Measurements from ENCODE around the gene ITGA3. TPM values are rescaled to one million over a fixed set of nuclear protein-coding genes. Genes with fewer than 3 reads are reported as not detected.

The ITGA3 gene
- total and polyA plus RNA-seq, 2 of the 13 experiments (the other 11 are each of a cell fraction or from before 2014, with no cell fraction given), result 0.48 to 0.69 TPM

- Histone ChIP-seq H3K4me2 (ENCODE audit: low read depth, low read length) (no peak overlapping the region), H3K9me3 (ENCODE audit: low read length) (no peaks in the 10 kb centered on the region), H4K20me1 (ENCODE audit: insufficient read depth, low read length) (no peaks in the 10 kb centered on the region), H2AFZ (ENCODE audit: low read length) (no peak overlapping the region), H3K9ac (ENCODE audit: insufficient read depth, low read depth, low read length) (no peak overlapping the region), H3K4me1 (ENCODE audit: insufficient read depth, low read length) (peaks cover 36% of the 10 kb centered on the region), H3K4me3 (replicated peaks in 1 of 3; ENCODE audit: insufficient read depth in 1 of 3, low read depth in 2 of 3, low read length in 3 of 3) (no peak overlapping the region), H3K79me2 (ENCODE audit: insufficient read depth, low read length) (no peaks in the 10 kb centered on the region), H3K27ac (ENCODE audit: extremely low read length, insufficient read depth, low read length) (no peak overlapping the region), H3K36me3 (replicated peaks in 1 of 2; ENCODE audit: control insufficient read depth in 1 of 2, insufficient read depth in 2 of 2, low read length in 2 of 2) (no peaks in the 10 kb centered on the region), H3K27me3 (ENCODE audit: control insufficient read depth in 1 of 2, insufficient read depth in 2 of 2, low read length in 2 of 2) (peaks cover 16 to 92% of the 10 kb centered on the region in 2 experiments)
- ATAC-seq, result no peak
- FAIRE-seq, result no peak
- POLR2A ChIA-PET, result no interaction called here
- CTCF ChIA-PET (ENCODE audit: low intra/inter-chr PET ratio, low total read pairs), result no interaction called here
- in situ Hi-C loops (cut with HindIII; ENCODE audit: extremely low pct_ligation_motif_present, low pct_unique_long_range_greater_than_20kb), result no loop called here
- WGBS (ENCODE audit: low lambda C conversion rate), result 2% methylated on average over 5 of the region's 5 CpGs
- TF ChIP-seq ZBTB39 (CRISPR knock-in tag; IDR thresholded peaks at IDR 0.05), result no peak
- TF ChIP-seq MZF1 (CRISPR knock-in tag; IDR thresholded peaks at IDR 0.05; ENCODE audit: borderline replicate concordance), result no peak
- TF ChIP-seq MIER3 (CRISPR knock-in tag; IDR thresholded peaks at IDR 0.05; ENCODE audit: borderline replicate concordance), result no peak
- no peak for TF ChIP-seq RFX1 (IDR thresholded peaks at IDR 0.05)
- no peak for TF ChIP-seq MIXL1 (CRISPR knock-in tag; IDR thresholded peaks at IDR 0.05)
- TF ChIP-seq POLR2A (IDR thresholded peaks at IDR 0.05; ENCODE audit: insufficient read depth in 1 of 2, low read depth in 2 of 2, low read length in 2 of 2), result no peak
- no peak for TF ChIP-seq RAD51 (IDR thresholded peaks at IDR 0.05; ENCODE audit: borderline replicate concordance)
- TF ChIP-seq ZNF260 (CRISPR knock-in tag; IDR thresholded peaks at IDR 0.05; ENCODE audit: borderline replicate concordance, low read depth), result no peak
- TF ChIP-seq GATAD1 (CRISPR knock-in tag; IDR thresholded peaks at IDR 0.05), result no peak
- TF ChIP-seq ZNF773 (CRISPR knock-in tag; IDR thresholded peaks at IDR 0.05; ENCODE audit: borderline replicate concordance), result no peak
- TF ChIP-seq ZFP37 (CRISPR knock-in tag; IDR thresholded peaks at IDR 0.05; ENCODE audit: borderline replicate concordance), result no peak
- no peak for TF ChIP-seq ELK4 (CRISPR knock-in tag; IDR thresholded peaks at IDR 0.05; ENCODE audit: borderline replicate concordance)
- BruUV-seq (replicated peaks), result no TSS peak
- DNase-seq (ENCODE audit: low spot score), result no peak
- intact Hi-C loops (cut with micrococcal nuclease; ENCODE audit: unreplicated experiment), result no loop called here
These were observed 3.9 kb downstream of the ITGA3 start for GRCh38 chr17:50059759-50060273.
